GM12865 (cell line): ENCODE data around the gene ELN.

Experiments used
- DNase-seq: peaks from one replicate; pipeline ENCODE4 v3.0.0; 2010; ENCODE audit warnings: low read depth
- H3K4me3 ChIP-seq: 2 replicates; pipeline ENCODE4 v1.5.1; 2011; ENCODE audit warnings: mild to moderate bottlenecking, low read depth, low read length, control low read depth
- CTCF ChIP-seq: IDR thresholded peaks from 2 replicates; pipeline ENCODE4 v1.5.1; 2011; ENCODE audit warnings: low read length, control low read depth, low read depth, inconsistent platforms; ENCODE audit not compliant: insufficient read depth; ENCODE audit errors: missing control alignments

ELN gene

GRCh38 chr7:74059681-74060588 is 32.0 kb downstream of the ELN start:
- no peak overlapping the region for H3K4me3 ChIP-seq
- DNase-seq = no peak
- no peak for TF ChIP-seq CTCF

- H3K4me3 ChIP-seq = no peak overlapping the region
- DNase-seq = peak; percentile 82
- TF ChIP-seq CTCF = no peak
These were observed 34.0 kb downstream of the ELN start for GRCh38 chr7:74061840-74062539.

GRCh38 chr7:74063223-74063641 is 35.3 kb downstream of the ELN start:
- no peak overlapping the region for H3K4me3 ChIP-seq
- no peak for DNase-seq
- no peak for TF ChIP-seq CTCF

GRCh38 chr7:74063646-74064045 is 35.7 kb downstream of the ELN start:
- no peak for TF ChIP-seq CTCF
- DNase-seq = no peak
- no peak overlapping the region for H3K4me3 ChIP-seq

GRCh38 chr7:74064696-74065095 is 36.7 kb downstream of the ELN start:
- DNase-seq = no peak
- no peak for TF ChIP-seq CTCF
- no peak overlapping the region for H3K4me3 ChIP-seq

GRCh38 chr7:74066626-74067025 is 38.7 kb downstream of the ELN start:
- DNase-seq = no peak
- no peak overlapping the region for H3K4me3 ChIP-seq
- no peak for TF ChIP-seq CTCF
